H1 (cell line): ENCODE measurements around the gene SLC9A7. TPM values are rescaled to one million over a fixed set of nuclear protein-coding genes. Genes with fewer than 3 reads are reported as not detected.

ENCODE experiments used
- ATF2 ChIP-seq: IDR thresholded peaks from 2 replicates; pipeline ENCODE4 v1.6.1; 2012; ENCODE audit warnings: low read length, inconsistent platforms
- USF2 ChIP-seq: IDR thresholded peaks from 2 replicates; pipeline ENCODE4 v1.6.1; 2011; ENCODE audit warnings: low read length, improper control_type of control experiment
- ZNF274 ChIP-seq: IDR thresholded peaks from 2 replicates; pipeline ENCODE4 v1.7.0; 2012; ENCODE audit warnings: low read length, borderline replicate concordance; ENCODE audit errors: extremely low read depth
- polyA plus RNA-seq, 7 experiments: library from polyadenylated mRNA; depleted of rRNA in 3 of 7; stranded (reverse) in 5 of 7; unstranded in 2 of 7; fragments of >200 nt in 5 of 7; fragments of 200-250 nt in 2 of 7; gene quantifications; 1 replicate in 5 of 7; 2 replicates in 1 of 7; 4 replicates in 1 of 7; pipeline versions ENCODE4 v1.2.1 to v1.2.3, GENCODE V29; 2011 to 2013; ENCODE audit warnings: missing spikeins in 2 of 7, mixed read lengths in 2 of 7
- total RNA-seq: library from RNA; stranded (reverse); fragmentation: NEBNext Ultra II Directional; extraction: Animal tissue kit (Norgen Biotek cat#: 25700); gene quantifications from 2 replicates; pipeline ENCODE4 v1.2.1, GENCODE V29; 2021

SLC9A7 gene
- total and polyA plus RNA-seq, 2 of the 8 experiments (the other 6 are each of a cell fraction or from before 2014, with no cell fraction given) = 6.7 to 17.2 TPM

GRCh38 chrX:46792810-46793188 lies 33.9 kb upstream of the SLC9A7 start (continued):
- TF ChIP-seq ATF2 (no peak), USF2 (no peak), ZNF274 (no peak)
